Measurements from ENCODE around the gene ESR2. TPM values are rescaled to one million over a fixed set of nuclear protein-coding genes. Genes with fewer than 3 reads are reported as not detected.

The ESR2 gene
- total RNA-seq, 1 donor from 2014 or later: 0.38 TPM

- DNase-seq (ENCODE audit: low spot score): peak; percentile 39
- intact Hi-C loops (cut with DNase I): no loop called here
Measured at GRCh38 chr14:64208981-64209380, 85.2 kb downstream of the ESR2 start.

- peak; percentile 39 for DNase-seq (ENCODE audit: low spot score)
- intact Hi-C loops (cut with DNase I): no loop called here
Measured at GRCh38 chr14:64208261-64208660, 85.9 kb downstream of the ESR2 start.

GRCh38 chr14:64203366-64204006 is 90.7 kb downstream of the ESR2 start:
- DNase-seq (ENCODE audit: low spot score): no peak
- intact Hi-C loops (cut with DNase I): no loop called here

GRCh38 chr14:64202716-64203115 is 91.5 kb downstream of the ESR2 start:
- DNase-seq (ENCODE audit: low spot score): peak; percentile 31
- intact Hi-C loops (cut with DNase I): no loop called here

GRCh38 chr14:64201921-64202545 is 92.1 kb downstream of the ESR2 start:
- intact Hi-C loops (cut with DNase I): no loop called here
- DNase-seq (ENCODE audit: low spot score): peak; percentile 33

- peak; percentile 39 for DNase-seq (ENCODE audit: low spot score)
- intact Hi-C loops (cut with DNase I): no loop called here
Measured at GRCh38 chr14:64201296-64201695, 92.9 kb downstream of the ESR2 start.

GRCh38 chr14:64200170-64200569 is 94.0 kb downstream of the ESR2 start:
- intact Hi-C loops (cut with DNase I): no loop called here
- DNase-seq (ENCODE audit: low spot score): peak; percentile 83

GRCh38 chr14:64198486-64198885 is 95.7 kb downstream of the ESR2 start:
- intact Hi-C loops (cut with DNase I): no loop called here
- DNase-seq (ENCODE audit: low spot score): peak; percentile 58

- intact Hi-C loops (cut with DNase I): no loop called here
- DNase-seq (ENCODE audit: low spot score): peak; percentile 31
Measured at GRCh38 chr14:64197996-64198395, 96.2 kb downstream of the ESR2 start.

GRCh38 chr14:64196814-64197411 is 97.3 kb downstream of the ESR2 start:
- peak; percentile 80 for DNase-seq (ENCODE audit: low spot score)
- intact Hi-C loops (cut with DNase I): no loop called here

GRCh38 chr14:64196056-64196455 is 98.1 kb downstream of the ESR2 start:
- DNase-seq (ENCODE audit: low spot score): no peak
- intact Hi-C loops (cut with DNase I): no loop called here

GRCh38 chr14:64195199-64195598 is 99.0 kb downstream of the ESR2 start:
- DNase-seq (ENCODE audit: low spot score): no peak
- intact Hi-C loops (cut with DNase I): no loop called here

GRCh38 chr14:64194404-64194803 is 99.8 kb downstream of the ESR2 start:
- DNase-seq (ENCODE audit: low spot score): peak; percentile 27
- intact Hi-C loops (cut with DNase I): no loop called here

GRCh38 chr14:64193821-64194220 is 100.3 kb downstream of the ESR2 start:
- peak; percentile 17 for DNase-seq (ENCODE audit: low spot score)
- intact Hi-C loops (cut with DNase I): no loop called here

GRCh38 chr14:64191756-64192155 is 102.4 kb downstream of the ESR2 start:
- no peak for DNase-seq (ENCODE audit: low spot score)
- intact Hi-C loops (cut with DNase I): no loop called here

GRCh38 chr14:64190974-64191502 is 103.1 kb downstream of the ESR2 start:
- intact Hi-C loops (cut with DNase I): no loop called here
- DNase-seq (ENCODE audit: low spot score): no peak

GRCh38 chr14:64187331-64187730 is 106.8 kb downstream of the ESR2 start:
- intact Hi-C loops (cut with DNase I): no loop called here

GRCh38 chr14:64186231-64187129 is 107.7 kb downstream of the ESR2 start:
- intact Hi-C loops (cut with DNase I): no loop called here
- no peak for DNase-seq (ENCODE audit: low spot score)

More at GRCh38 chr14:64187331-64187730, 106.8 kb downstream of the ESR2 start:
- DNase-seq (ENCODE audit: low spot score): no peak

- intact Hi-C loops (cut with DNase I): no loop called here
Measured at GRCh38 chr14:64185184-64185583, 109.0 kb downstream of the ESR2 start.

More at GRCh38 chr14:64185184-64185583, 109.0 kb downstream of the ESR2 start:
- DNase-seq (ENCODE audit: low spot score): no peak
